NT2/D1 (cell line): ENCODE measurements around the gene ASIC2.

Experiments
- SUZ12 ChIP-seq: IDR thresholded peaks from 2 replicates; pipeline ENCODE4 v1.6.1; 2011; ENCODE audit not compliant: insufficient read length, insufficient read depth; ENCODE audit errors: extremely low read depth
- YY1 ChIP-seq: IDR thresholded peaks from 2 replicates; pipeline ENCODE4 v1.6.1; 2011; ENCODE audit not compliant: insufficient read length, insufficient read depth

DNA sequence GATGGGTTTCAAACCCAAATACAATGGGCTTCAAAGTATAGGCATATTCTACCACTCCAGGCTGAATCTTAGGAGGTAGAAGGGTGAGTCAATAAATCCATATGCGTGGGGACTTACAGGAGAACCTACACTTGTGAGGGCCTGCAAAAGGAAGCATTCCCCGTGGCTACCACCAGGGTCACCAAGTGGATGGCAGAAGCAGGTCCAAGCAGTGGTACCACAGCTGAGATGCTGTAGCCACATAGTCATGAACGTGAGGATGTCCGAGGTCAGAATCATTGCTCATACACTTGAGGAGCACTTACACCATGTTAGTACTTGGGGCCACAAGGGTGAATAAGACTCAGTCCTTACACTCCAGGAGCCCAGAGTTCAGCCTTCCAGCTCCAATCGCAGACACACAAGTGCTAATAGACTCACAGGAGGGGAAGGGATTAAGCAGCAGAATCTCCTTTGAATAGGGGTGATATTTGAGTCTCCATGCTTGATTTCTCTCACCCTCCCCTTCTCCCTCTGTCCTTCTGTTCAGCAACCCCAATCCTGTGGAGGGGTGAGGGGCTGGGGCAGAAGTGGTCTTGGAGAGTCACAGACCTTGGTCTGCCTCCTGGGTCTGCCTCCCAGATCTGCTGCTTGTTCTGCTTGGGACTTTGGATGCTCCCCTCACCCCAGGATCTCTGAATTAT, 42.5 kb upstream of the ASIC2 start:
- TF ChIP-seq SUZ12 = no peak
- no peak for TF ChIP-seq YY1
